ENCODE data around the gene DCST2. TPM values are rescaled to one million over a fixed set of nuclear protein-coding genes. Genes with fewer than 3 reads are reported as not detected.

Gene DCST2
- polyA plus RNA-seq (2013) = 0.58 TPM

DNA sequence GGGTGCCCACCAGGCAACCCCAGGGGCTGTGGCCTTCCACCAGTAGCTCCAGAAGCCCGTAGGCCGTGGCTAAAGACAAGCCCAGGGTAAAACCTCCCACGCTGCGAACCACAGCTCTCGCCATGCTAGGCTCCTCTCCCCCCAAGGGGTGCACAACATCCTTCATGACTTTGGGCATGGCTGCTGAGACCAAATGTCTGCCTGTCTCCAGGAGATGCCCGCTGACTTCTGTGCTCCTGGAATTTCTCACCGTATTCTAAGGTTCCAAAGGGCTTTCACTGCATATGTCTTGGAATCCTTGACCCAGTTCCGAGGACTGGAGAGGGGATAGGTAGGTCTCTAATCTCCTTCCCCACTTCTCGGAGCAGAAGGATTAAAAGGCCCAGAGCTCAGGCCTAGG is at the start of gene DCST2, which contains the start of gene DCST1:
Gene DCST2, minus strand, starts transcription at position 258 of the 400 bp plus-strand sequence. Its CDS starts 80 bp downstream, at position 178.
Gene DCST1, plus strand, starts transcription at position 301 of the 400 bp plus-strand sequence. CDS start 213 bp downstream, outside the sequence.
- ChIA-PET CTCF (interaction anchor here (0.6 to 4.6 kb wide), 7 partner anchors 9 to 330 kb away, joined by 3 to 20 read pairs (median 5); partner anchors contain the start of gene ADAM15), POLR2A (no interaction called here)
- 98% methylated on average over 9 of the region's 9 CpGs for WGBS (ENCODE audit: insufficient coverage)
- Histone ChIP-seq H3K27me3 (replicated peaks in 2 of 5; ENCODE audit: control insufficient read depth in 4 of 5, insufficient read depth in 5 of 5, low read length in 4 of 5) (no peaks in the 10 kb centered on the region), H3K9me3 (ENCODE audit: control extremely low read depth in 1 of 5, control insufficient read depth in 4 of 5, insufficient read depth in 2 of 5, low read depth in 1 of 5, low read length in 4 of 5) (no peaks in the 10 kb centered on the region), H3K4me1 (ENCODE audit: control extremely low read depth in 1 of 4, control insufficient read depth in 4 of 4, insufficient read depth in 4 of 4, low read length in 3 of 4) (peaks cover 0 to 21% (median 4%) of the 10 kb centered on the region in 4 experiments), H3K36me3 (ENCODE audit: control insufficient read depth in 4 of 4, insufficient read depth in 4 of 4, low read length in 3 of 4) (no peaks in the 10 kb centered on the region), H3K27ac (ENCODE audit: insufficient read depth in 1 of 2, low read depth in 1 of 2, low read length in 2 of 2, poor library complexity in 1 of 2, severe bottlenecking in 2 of 2) (no peak within 1 kb of the TSS), H3K4me3 (ENCODE audit: control insufficient read depth in 1 of 7, extremely low read depth in 1 of 7, insufficient read depth in 4 of 7, low read depth in 2 of 7, low read length in 6 of 7) (no peak within 1 kb of the TSS)
- no peak for DNase-seq

DNA sequence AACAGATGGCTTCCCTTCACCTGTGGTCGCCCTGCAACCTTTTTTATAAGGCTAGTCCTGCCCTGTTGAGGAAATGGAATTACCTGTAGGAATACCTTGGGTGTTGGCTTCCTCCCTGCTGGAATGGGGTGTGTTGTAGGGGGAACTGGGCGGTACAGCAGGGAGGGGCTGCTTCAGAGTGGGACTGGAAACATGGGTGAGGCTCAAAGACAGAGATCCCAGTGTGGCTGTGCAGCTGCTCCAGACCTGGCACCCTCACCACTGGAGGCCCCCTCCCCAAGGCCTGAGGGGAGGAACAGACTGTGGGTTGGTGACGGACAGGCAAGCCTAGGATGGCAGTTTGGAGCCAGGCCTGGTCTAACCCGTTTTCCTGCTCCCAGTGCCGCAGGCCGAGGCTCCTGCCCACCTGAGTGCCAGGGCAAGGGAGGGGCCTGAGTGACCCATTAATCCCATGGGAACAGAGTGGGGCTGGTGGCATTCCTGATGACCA is 49.5 kb upstream of the DCST2 start:
- no peaks in the 10 kb centered on the region for H3K9me3 ChIP-seq (ENCODE audit: control extremely low read depth in 1 of 5, control insufficient read depth in 4 of 5, insufficient read depth in 2 of 5, low read depth in 1 of 5, low read length in 4 of 5)
- no peaks in the 10 kb centered on the region for H3K36me3 ChIP-seq (ENCODE audit: control insufficient read depth in 4 of 4, insufficient read depth in 4 of 4, low read length in 3 of 4)
- POLR2A ChIA-PET = no interaction called here
- DNase-seq = no peak
- CTCF ChIA-PET = interaction anchor here (0.9 to 5.5 kb wide), 7 partner anchors 8 to 68 kb away, joined by 3 to 168 read pairs (median 4); partner anchors contain the start of genes ADAM15 and EFNA4
- H3K27ac ChIP-seq (ENCODE audit: insufficient read depth in 1 of 2, low read depth in 1 of 2, low read length in 2 of 2, poor library complexity in 1 of 2, severe bottlenecking in 2 of 2) = no peak overlapping the region
- H3K27me3 ChIP-seq (replicated peaks in 2 of 5; ENCODE audit: control insufficient read depth in 4 of 5, insufficient read depth in 5 of 5, low read length in 4 of 5) = peaks cover 0 to 58% (median 37%) of the 10 kb centered on the region in 5 experiments
- H3K4me3 ChIP-seq (ENCODE audit: control insufficient read depth in 1 of 7, extremely low read depth in 1 of 7, insufficient read depth in 4 of 7, low read depth in 2 of 7, low read length in 6 of 7) = peak overlapping the region in 2 of 7 experiments; percentile 34 to 57
- 78% methylated on average over 5 of the region's 6 CpGs for WGBS (ENCODE audit: insufficient coverage)
- peaks cover 3 to 84% (median 77%) of the 10 kb centered on the region in 4 experiments for H3K4me1 ChIP-seq (ENCODE audit: control extremely low read depth in 1 of 4, control insufficient read depth in 4 of 4, insufficient read depth in 4 of 4, low read length in 3 of 4)

DNA sequence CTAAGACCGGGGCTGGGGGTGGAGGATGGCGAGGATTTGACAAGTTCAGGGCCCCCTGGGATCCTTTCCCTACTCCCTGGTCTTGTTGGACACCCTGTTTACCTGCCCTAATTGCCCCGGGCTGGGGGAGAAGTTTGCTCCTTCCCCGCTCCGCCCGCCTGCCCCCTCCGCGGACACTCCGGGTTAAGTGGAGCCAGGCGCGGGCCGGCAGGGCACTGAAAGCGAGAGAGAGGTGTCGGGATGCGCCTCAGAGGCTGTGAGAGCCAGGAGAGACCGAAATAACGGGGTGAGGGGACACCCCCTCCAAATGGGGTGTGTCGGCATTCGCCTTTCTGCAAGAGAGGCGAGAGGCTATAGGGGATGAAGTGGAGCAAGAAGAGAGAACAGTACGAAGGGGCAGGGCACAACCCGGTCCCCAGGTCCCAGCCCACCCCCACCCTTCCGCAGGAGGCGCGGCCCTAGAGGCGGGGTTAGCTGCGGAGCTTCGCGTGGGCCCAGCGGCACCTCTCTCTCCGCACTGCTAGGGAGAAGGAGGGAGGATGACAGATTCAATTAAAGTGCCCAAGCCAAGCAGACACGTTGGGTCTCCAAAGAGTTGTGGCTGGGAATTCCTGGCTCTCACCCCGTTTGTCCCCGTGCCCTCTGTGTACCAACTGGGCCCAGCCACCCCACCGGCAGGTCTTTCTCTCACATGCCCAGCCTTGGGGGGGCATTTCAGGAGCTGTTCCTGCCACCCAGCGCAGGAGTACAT is 48.9 kb upstream of the DCST2 start:
- ChIA-PET CTCF (interaction anchor here (0.9 to 5.5 kb wide), 4 partner anchors 9 to 24 kb away, joined by 3 to 168 read pairs (median 6); partner anchors contain the start of genes ADAM15 and EFNA4), POLR2A (no interaction called here)
- Histone ChIP-seq H3K27ac (ENCODE audit: insufficient read depth in 1 of 2, low read depth in 1 of 2, low read length in 2 of 2, poor library complexity in 1 of 2, severe bottlenecking in 2 of 2) (no peak overlapping the region), H3K27me3 (replicated peaks in 2 of 5; ENCODE audit: control insufficient read depth in 4 of 5, insufficient read depth in 5 of 5, low read length in 4 of 5) (peaks cover 0 to 63% (median 37%) of the 10 kb centered on the region in 5 experiments), H3K4me1 (ENCODE audit: control extremely low read depth in 1 of 4, control insufficient read depth in 4 of 4, insufficient read depth in 4 of 4, low read length in 3 of 4) (peaks cover 3 to 83% (median 78%) of the 10 kb centered on the region in 4 experiments), H3K36me3 (ENCODE audit: control insufficient read depth in 4 of 4, insufficient read depth in 4 of 4, low read length in 3 of 4) (no peaks in the 10 kb centered on the region), H3K4me3 (ENCODE audit: control insufficient read depth in 1 of 7, extremely low read depth in 1 of 7, insufficient read depth in 4 of 7, low read depth in 2 of 7, low read length in 6 of 7) (peak overlapping the region in 5 of 7 experiments; percentile 10 to 58 (median 34)), H3K9me3 (ENCODE audit: control extremely low read depth in 1 of 5, control insufficient read depth in 4 of 5, insufficient read depth in 2 of 5, low read depth in 1 of 5, low read length in 4 of 5) (no peaks in the 10 kb centered on the region)
- WGBS (ENCODE audit: insufficient coverage) = 3% methylated on average over 30 of the region's 36 CpGs
- peak in 1 of 3 donors; percentile 36 for DNase-seq

DNA sequence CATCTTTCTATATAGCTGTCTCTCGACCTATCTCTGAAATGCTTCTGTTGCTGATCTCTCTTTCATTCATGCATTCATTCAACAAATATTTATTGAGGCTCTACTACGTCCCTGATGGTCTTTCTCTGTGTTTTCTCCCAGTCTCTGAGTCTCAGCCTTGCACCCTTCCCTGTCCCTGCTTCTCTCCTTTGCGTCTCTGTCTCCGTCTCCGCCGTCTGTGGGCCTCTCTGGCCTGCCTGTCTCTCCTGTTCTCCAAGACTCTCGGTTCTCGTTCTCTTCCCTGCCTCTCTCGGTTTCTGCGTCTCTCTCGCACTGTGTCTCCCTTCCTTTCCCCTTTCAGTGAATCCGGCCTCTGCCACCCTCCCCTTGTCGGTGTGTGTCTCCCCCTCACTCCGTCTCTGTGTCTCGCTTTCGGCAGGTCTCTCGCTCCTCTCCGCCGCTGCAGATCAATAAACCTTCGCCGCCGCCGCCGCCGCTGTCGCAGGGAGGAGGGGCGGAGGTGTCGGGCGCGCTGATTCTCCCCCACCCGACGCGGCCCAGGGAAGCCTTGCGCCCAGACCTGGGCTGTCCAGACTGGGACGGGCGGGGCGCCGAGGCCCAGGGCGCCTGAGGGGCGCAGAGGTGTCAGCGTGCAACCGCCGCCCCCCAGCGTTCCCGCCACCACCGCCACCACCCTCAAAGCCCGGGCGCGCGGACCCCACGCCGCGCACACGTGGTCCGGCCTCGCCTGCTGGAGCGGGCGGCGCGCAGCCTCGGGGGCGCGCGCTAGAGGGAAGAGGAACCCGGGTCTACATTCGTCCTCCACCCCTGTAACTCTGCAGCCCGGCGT is 48.1 kb upstream of the DCST2 start:
- ChIA-PET CTCF (interaction anchor here (0.7 to 11.6 kb wide), 10 partner anchors 10 to 82 kb away, joined by 3 to 168 read pairs (median 4); partner anchors contain the start of genes ADAM15 and EFNA4), POLR2A (no interaction called here)
- Histone ChIP-seq H3K4me3 (ENCODE audit: control insufficient read depth in 1 of 7, extremely low read depth in 1 of 7, insufficient read depth in 4 of 7, low read depth in 2 of 7, low read length in 6 of 7) (peak overlapping the region in 6 of 7 experiments; percentile 7 to 58 (median 33)), H3K27me3 (replicated peaks in 2 of 5; ENCODE audit: control insufficient read depth in 4 of 5, insufficient read depth in 5 of 5, low read length in 4 of 5) (peaks cover 0 to 63% (median 37%) of the 10 kb centered on the region in 5 experiments), H3K4me1 (ENCODE audit: control extremely low read depth in 1 of 4, control insufficient read depth in 4 of 4, insufficient read depth in 4 of 4, low read length in 3 of 4) (peaks cover 3 to 75% (median 73%) of the 10 kb centered on the region in 4 experiments), H3K36me3 (ENCODE audit: control insufficient read depth in 4 of 4, insufficient read depth in 4 of 4, low read length in 3 of 4) (no peaks in the 10 kb centered on the region), H3K9me3 (ENCODE audit: control extremely low read depth in 1 of 5, control insufficient read depth in 4 of 5, insufficient read depth in 2 of 5, low read depth in 1 of 5, low read length in 4 of 5) (no peaks in the 10 kb centered on the region), H3K27ac (ENCODE audit: insufficient read depth in 1 of 2, low read depth in 1 of 2, low read length in 2 of 2, poor library complexity in 1 of 2, severe bottlenecking in 2 of 2) (no peak overlapping the region)
- WGBS (ENCODE audit: insufficient coverage) = 4% methylated on average over 61 of the region's 68 CpGs
- peak in 1 of 3 donors; percentile 40 for DNase-seq

DNA sequence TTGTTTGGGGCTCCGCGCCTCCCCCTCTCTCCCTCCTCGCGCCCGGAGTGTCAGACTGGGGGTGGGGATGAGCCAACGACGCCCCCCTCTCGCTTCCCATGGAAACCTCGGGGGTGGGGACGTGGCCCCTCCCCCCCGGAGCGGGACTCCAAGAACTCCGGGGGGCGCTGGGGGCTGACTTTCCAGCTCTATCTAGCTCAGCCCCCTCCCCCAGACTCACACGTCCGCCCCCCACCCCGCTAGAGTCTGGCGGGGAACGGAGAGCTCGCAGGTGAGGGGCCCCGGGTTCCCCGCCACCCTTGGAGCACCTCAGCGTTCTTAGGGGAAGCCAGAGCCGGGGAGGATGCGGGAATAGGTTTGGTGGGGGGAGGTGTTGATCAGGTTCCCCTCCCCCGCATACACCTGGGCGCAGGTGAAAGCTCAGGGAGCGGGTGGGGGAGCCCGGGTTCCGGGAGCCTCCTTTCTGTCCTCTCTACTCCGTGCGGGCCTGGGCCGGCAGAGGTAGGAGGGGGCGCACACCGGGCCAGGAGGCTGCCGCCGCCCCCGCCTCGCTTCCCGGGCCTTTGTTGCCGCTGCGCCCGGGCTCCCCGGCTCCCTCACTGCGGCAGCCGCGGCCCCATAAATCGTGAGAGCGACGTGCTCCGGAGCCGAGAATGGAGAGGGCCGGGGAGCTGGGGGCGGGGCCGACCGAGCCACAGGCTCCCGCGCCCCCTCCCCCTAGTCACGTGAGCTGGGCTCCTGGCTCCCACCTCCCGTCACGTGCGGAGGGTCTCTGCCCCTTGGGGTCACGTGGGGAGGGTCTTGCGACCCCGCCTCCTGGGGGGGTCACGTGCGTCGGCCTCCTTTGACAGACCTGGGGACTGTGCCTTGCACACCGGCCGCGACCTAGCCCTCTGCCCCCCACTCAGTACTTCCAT is 47.0 kb upstream of the DCST2 start:
- WGBS (ENCODE audit: insufficient coverage) = 0% methylated on average over 31 of the region's 71 CpGs
- CTCF ChIA-PET = interaction anchor here (0.7 to 11.6 kb wide), 7 partner anchors 9 to 81 kb away, joined by 3 to 121 read pairs (median 3); partner anchors contain the start of gene EFNA4
- no peak overlapping the region for H3K27ac ChIP-seq (ENCODE audit: insufficient read depth in 1 of 2, low read depth in 1 of 2, low read length in 2 of 2, poor library complexity in 1 of 2, severe bottlenecking in 2 of 2)
- POLR2A ChIA-PET = no interaction called here
- H3K36me3 ChIP-seq (ENCODE audit: control insufficient read depth in 4 of 4, insufficient read depth in 4 of 4, low read length in 3 of 4) = no peaks in the 10 kb centered on the region
- H3K27me3 ChIP-seq (replicated peaks in 2 of 5; ENCODE audit: control insufficient read depth in 4 of 5, insufficient read depth in 5 of 5, low read length in 4 of 5) = peaks cover 0 to 63% (median 37%) of the 10 kb centered on the region in 5 experiments
- peak overlapping the region; percentile 5 to 62 (median 47) for H3K4me3 ChIP-seq (ENCODE audit: control insufficient read depth in 1 of 7, extremely low read depth in 1 of 7, insufficient read depth in 4 of 7, low read depth in 2 of 7, low read length in 6 of 7)
- peak in 2 of 3 donors; percentile 74 to 76 for DNase-seq
- H3K9me3 ChIP-seq (ENCODE audit: control extremely low read depth in 1 of 5, control insufficient read depth in 4 of 5, insufficient read depth in 2 of 5, low read depth in 1 of 5, low read length in 4 of 5) = no peaks in the 10 kb centered on the region
- peaks cover 3 to 65% (median 63%) of the 10 kb centered on the region in 4 experiments for H3K4me1 ChIP-seq (ENCODE audit: control extremely low read depth in 1 of 4, control insufficient read depth in 4 of 4, insufficient read depth in 4 of 4, low read length in 3 of 4)
